H1 (cell line): ENCODE measurements around the gene SPPL3.

Source experiments
- EGR1 ChIP-seq: IDR thresholded peaks from 2 replicates; pipeline ENCODE4 v1.6.1; 2011; ENCODE audit warnings: low read depth, low read length, borderline replicate concordance
- FOSL1 ChIP-seq: IDR thresholded peaks from 2 replicates; pipeline ENCODE4 v1.6.1; 2011; ENCODE audit warnings: mild to moderate bottlenecking, low read depth, low read length, moderate library complexity; ENCODE audit not compliant: insufficient read depth
- JUN ChIP-seq: IDR thresholded peaks from 2 replicates; pipeline ENCODE4 v1.6.1; 2011; ENCODE audit warnings: low read depth, mild to moderate bottlenecking, improper control_type of control experiment, low read length
- KDM5A ChIP-seq: fragments of 200-600 bp; IDR thresholded peaks from 2 replicates; pipeline ENCODE4 v1.7.1; 2012; ENCODE audit warnings: mild to moderate bottlenecking, low read length, inconsistent platforms, mixed read lengths
- NANOG ChIP-seq: IDR thresholded peaks from 2 replicates; pipeline ENCODE4 v1.6.1; 2011; ENCODE audit warnings: low read length, low read depth, mild to moderate bottlenecking, inconsistent platforms; ENCODE audit not compliant: insufficient read depth, poor library complexity, severe bottlenecking
- POLR2A ChIP-seq, 2 experiments: IDR thresholded peaks; 1 replicate in 1 of 2; 2 replicates in 1 of 2; pipeline ENCODE4 v1.6.1; 2011; ENCODE audit warnings: low read depth in 2 of 2, low read length in 2 of 2, mild to moderate bottlenecking in 2 of 2; ENCODE audit errors: control extremely low read depth in 1 of 2
- RAD21 ChIP-seq, 2 experiments: IDR thresholded peaks in 1 of 2; conservative IDR thresholded peaks in 1 of 2; 2 replicates each; pipeline ENCODE4 v1.6.1; 2011; ENCODE audit warnings: low read depth in 2 of 2, low read length in 2 of 2, improper control_type of control experiment in 1 of 2, inconsistent platforms in 1 of 2, mild to moderate bottlenecking in 1 of 2, moderate library complexity in 1 of 2
- TEAD4 ChIP-seq: IDR thresholded peaks from 2 replicates; pipeline ENCODE4 v1.6.1; 2012; ENCODE audit warnings: low read depth, low read length, inconsistent platforms, mixed read lengths
- TF ChIP-seq, protein P1 (sequence below), 3 experiments: IDR thresholded peaks; 1 replicate in 2 of 3; 2 replicates in 1 of 3; pipeline versions ENCODE4 v1.5.1 to v1.6.1; 2011; ENCODE audit warnings: low read length in 3 of 3, mild to moderate bottlenecking in 3 of 3, inconsistent platforms in 2 of 3, low read depth in 1 of 3, moderate library complexity in 1 of 3; ENCODE audit not compliant: insufficient read depth in 1 of 3; ENCODE audit errors: control extremely low read depth in 1 of 3
- TF ChIP-seq, protein P2 (sequence below): IDR thresholded peaks from 2 replicates; pipeline ENCODE4 v1.6.1; 2012; ENCODE audit warnings: low read length, inconsistent platforms

DNA sequence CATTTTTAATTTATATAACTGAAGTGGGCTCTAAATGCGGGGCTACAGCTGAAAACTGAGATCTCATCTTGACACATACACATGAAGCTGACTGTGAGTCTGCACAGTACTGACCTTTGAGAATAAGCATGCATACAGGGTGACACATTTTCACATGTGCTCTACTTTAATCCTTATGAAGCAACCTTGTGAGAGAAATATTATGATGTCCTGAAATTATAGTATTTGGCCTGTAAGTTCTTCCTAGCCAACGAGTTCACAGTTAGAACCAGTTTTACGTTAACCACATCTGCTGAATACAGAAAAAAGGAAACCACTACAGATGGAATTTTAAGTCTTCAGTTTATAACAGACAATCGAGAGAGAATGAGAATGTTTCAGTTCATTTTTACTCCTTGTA lies 70.3 kb downstream of the SPPL3 start:
- TF ChIP-seq RAD21 (IDR thresholded peaks at IDR 0.05 in 1 of 2, conservative IDR thresholded peaks at IDR 0.05 in 1 of 2; ENCODE audit: low read depth in 2 of 2, low read length in 2 of 2): no peak
- no peak for TF ChIP-seq POLR2A (IDR thresholded peaks at IDR 0.05; ENCODE audit: control extremely low read depth in 1 of 2, low read depth in 2 of 2, low read length in 2 of 2)
- TF ChIP-seq TEAD4: no peak
- TF ChIP-seq, protein P1, sequence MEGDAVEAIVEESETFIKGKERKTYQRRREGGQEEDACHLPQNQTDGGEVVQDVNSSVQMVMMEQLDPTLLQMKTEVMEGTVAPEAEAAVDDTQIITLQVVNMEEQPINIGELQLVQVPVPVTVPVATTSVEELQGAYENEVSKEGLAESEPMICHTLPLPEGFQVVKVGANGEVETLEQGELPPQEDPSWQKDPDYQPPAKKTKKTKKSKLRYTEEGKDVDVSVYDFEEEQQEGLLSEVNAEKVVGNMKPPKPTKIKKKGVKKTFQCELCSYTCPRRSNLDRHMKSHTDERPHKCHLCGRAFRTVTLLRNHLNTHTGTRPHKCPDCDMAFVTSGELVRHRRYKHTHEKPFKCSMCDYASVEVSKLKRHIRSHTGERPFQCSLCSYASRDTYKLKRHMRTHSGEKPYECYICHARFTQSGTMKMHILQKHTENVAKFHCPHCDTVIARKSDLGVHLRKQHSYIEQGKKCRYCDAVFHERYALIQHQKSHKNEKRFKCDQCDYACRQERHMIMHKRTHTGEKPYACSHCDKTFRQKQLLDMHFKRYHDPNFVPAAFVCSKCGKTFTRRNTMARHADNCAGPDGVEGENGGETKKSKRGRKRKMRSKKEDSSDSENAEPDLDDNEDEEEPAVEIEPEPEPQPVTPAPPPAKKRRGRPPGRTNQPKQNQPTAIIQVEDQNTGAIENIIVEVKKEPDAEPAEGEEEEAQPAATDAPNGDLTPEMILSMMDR (IDR thresholded peaks at IDR 0.05; ENCODE audit: control extremely low read depth in 1 of 3, insufficient read depth in 1 of 3, low read depth in 1 of 3, low read length in 3 of 3): no peak
- no peak for TF ChIP-seq KDM5A
- TF ChIP-seq EGR1: no peak
- TF ChIP-seq, protein P2, sequence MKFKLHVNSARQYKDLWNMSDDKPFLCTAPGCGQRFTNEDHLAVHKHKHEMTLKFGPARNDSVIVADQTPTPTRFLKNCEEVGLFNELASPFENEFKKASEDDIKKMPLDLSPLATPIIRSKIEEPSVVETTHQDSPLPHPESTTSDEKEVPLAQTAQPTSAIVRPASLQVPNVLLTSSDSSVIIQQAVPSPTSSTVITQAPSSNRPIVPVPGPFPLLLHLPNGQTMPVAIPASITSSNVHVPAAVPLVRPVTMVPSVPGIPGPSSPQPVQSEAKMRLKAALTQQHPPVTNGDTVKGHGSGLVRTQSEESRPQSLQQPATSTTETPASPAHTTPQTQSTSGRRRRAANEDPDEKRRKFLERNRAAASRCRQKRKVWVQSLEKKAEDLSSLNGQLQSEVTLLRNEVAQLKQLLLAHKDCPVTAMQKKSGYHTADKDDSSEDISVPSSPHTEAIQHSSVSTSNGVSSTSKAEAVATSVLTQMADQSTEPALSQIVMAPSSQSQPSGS: no peak
- TF ChIP-seq NANOG: no peak
- TF ChIP-seq JUN: no peak
- no peak for TF ChIP-seq FOSL1
